GM18858 (cell line): ENCODE results near the gene RFFL.
"Not testable (repeated sequence)": the region's sequence is repeated elsewhere in the genome, so short reads cannot be mapped to it uniquely, and the experiment has no call there.

Source experiments
- ATAC-seq: cut with Tn5 transposase; IDR thresholded peaks from one replicate; pipeline ENCODE4 v1.9.1; 2021; ENCODE audit not compliant: unreplicated experiment

The RFFL gene

DNA sequence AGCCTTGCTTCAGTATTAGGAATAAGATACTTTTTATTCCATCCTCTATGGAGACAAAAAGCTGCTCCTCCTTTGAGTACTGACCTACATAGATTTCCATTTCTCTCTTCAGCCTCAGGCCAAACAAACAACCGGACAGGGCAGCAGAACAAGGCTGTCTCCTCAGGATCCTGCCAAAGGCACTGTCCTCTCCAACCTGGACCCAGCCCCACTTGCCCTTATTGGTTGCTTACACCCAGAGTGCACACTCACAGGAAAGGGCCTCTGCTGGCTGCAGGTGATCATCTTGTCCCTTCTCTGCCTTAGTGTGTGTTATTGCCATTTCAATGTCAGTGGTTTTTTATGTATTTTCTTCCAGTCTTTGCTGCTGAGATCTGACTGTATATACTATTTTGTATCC lies 56.5 kb downstream of the RFFL start:
- no peak for ATAC-seq

DNA sequence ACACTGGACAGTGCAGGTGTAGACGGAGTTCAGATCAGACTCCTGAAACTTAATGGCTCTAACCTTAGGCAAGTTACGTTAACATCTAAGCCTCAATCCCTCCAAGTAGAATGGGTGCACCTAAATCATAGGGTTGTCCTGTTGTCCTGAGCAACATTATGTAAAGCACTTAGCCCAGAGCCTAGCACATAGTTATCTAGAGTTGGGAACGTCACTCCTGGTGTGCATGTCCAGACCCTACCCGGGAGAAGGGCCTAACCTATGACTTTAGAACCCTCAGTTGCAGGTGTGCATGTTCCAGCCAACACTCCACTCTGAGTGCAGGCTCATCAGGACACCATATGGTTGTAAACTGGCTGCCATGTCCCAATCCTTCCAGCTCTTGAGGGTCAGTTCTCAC lies 57.2 kb downstream of the RFFL start:
- ATAC-seq = no peak

DNA sequence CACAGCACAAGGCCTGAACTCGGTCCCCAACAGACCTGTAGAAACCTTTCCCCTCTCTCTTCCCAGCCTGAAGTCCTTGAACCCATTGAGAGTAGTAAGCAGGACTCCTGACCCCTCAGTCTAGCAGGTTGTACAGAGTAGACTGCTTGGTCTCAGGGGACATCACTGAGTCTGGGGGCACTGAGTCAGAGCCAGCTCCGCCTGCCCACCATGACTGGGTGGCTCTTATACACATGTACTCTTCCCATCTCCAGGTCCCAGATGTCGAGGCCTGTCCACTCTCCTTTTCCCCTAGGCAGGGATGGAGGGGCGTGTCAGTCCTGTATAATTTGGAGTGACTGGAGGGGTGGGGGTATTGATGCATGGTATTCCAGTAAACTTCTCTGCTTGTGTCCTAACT lies 59.7 kb downstream of the RFFL start:
- no peak for ATAC-seq

GRCh38 chr17:35002876-35003551 lies 60.5 kb downstream of the RFFL start:
- no peak for ATAC-seq

DNA sequence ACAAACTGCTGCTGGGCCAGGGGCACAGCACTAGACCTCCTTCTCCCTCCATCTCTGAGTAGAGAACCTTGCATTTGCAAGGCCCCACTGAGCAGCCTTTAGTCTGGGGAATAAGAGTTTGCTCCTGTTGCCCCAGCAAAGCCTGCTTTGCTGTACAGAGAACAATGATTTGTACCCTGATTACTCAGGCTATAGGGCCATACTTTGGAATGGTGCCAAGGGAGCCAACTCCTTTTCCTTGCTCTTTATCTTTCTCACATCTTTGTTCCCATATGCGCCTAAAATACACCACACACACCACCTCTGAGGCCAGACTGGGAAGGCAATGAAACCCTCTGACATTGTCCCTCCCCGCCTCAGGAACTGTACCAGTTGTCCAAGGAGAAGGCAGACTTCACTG lies 62.0 kb downstream of the RFFL start:
- no peak for ATAC-seq

DNA sequence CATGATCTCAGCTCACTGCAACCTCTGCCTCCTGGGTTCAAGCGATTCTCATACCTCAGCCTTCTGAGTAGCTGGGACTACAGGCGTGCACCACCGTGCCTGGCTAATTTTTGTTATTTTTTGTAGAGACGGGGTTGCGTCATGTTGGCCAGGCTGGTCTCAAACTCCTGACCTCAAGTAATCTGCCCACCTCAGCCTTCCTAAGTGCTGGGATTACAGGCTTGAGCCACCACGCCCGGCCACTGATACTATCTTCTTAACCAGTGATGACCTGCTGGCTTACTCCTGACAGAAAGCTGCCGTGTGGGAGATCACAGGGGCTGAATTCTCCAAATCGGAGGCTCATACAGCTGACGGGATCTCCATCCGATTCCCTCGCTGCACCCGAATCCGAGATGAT lies 62.5 kb downstream of the RFFL start:
- not testable (repeated sequence) for ATAC-seq

- no peak for ATAC-seq
These were observed 64.1 kb downstream of the RFFL start for GRCh38 chr17:34999456-34999855.

GRCh38 chr17:34998205-34998604 lies 65.3 kb downstream of the RFFL start:
- no peak for ATAC-seq

DNA sequence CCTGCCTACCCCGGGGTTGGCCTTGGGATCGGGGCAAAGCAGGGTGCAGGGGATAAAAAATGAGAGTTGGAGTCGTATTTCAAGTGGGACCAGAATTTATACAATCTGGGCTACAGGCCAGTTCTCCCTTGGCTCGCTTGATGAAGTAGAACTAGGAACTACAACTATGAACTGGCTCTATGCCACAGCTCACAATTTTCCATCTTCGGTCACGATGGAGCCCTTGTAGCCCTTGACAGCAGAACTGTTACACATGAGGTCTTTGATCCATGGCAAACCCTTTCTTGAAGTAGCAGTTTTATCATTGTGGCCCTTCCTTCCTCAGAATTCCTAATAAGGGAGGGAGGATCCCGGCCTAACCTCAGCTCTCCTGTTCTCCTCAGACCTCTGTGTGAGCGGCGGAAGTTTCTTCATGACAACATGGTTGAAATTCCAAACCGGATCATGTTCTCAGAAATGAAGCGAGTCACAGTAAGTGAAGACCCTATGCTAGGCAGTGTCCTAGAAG lies 66.1 kb downstream of the RFFL start:
- no peak for ATAC-seq

DNA sequence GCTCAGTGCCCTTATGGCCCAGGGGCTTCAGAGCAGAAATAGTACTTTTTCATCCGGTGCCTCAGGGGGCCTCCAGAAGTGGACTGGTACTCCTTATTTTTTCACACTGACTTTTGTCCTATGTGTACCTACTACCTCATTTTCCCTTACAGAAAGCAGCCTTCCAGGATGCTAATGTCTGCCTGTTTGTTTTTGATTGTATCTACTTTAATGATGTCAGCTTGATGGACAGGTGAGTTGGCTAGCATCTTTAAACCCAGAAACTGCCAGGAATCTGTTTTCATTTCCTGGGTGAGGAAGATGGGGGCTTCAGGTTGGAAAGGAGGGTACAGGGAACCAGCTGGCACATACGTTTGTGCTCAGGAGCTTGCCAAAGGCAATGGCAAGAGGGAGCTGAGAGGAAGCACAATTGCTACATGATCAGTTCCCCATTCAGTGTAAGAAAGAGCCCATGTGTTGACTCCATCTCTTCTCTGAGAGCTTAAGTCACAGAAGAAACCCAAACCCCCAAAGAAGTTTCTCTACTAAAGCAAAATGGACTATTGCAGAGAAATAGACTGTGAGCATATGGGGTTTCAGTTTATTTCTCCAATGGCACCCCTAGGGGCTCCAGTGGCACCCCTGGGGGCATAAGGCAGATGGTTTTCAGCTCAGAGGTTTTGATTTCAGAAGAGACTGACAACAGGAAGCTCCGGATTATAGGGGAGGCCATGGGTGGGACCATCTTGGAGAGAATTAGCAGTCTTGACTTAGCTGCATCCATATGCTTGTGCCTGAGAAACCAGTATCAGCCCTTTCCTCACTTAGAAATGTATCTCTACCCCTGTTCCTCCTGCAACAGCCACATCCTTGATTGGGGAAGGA lies 66.9 kb downstream of the RFFL start:
- ATAC-seq = no peak

DNA sequence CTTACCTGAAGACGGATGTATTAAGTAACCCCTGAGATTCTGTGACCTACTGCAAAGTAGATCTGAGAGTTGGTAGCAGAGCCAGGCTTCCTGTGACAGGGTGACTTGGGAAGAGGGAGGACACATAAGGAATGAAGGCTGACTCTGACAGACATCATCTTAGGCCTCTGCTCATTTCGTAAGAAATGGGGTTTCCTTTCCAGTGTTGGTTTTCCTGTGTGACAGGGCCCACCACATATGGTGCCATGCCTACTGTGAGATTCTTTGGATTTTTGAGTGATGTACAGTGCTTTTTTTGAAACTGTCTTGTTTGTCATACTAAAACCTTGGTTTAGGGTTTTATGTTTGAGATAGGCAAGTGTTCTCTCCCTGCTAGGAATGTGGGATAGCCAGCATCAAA lies 70.5 kb downstream of the RFFL start:
- ATAC-seq = no peak

- ATAC-seq = no peak
These were observed 71.9 kb downstream of the RFFL start for GRCh38 chr17:34991606-34992005.

- ATAC-seq = no peak
These were observed 72.6 kb downstream of the RFFL start for GRCh38 chr17:34990921-34991365.

- no peak for ATAC-seq
These were observed 74.0 kb downstream of the RFFL start for GRCh38 chr17:34989473-34989872.

- ATAC-seq = no peak
These were observed 74.9 kb downstream of the RFFL start for GRCh38 chr17:34988644-34989043.

DNA sequence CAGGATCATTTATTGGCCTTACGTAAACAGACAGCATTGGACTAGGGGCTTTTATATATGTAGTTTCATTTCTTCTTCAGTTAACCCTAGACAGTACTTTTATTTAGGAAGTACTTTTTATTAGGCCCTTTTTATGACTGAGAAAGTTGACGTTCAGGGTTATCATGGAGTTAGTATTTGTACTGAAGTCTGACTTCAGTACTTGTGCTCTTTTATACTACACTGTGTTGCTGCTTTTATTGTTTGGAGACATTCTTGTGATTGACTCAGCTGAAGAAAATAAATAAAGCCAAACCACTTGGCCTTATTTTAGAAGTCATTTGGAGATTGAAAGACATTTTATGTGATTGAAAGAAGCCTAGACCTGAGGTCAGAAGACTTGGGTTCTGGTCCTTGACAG lies 76.3 kb downstream of the RFFL start:
- no peak for ATAC-seq

DNA sequence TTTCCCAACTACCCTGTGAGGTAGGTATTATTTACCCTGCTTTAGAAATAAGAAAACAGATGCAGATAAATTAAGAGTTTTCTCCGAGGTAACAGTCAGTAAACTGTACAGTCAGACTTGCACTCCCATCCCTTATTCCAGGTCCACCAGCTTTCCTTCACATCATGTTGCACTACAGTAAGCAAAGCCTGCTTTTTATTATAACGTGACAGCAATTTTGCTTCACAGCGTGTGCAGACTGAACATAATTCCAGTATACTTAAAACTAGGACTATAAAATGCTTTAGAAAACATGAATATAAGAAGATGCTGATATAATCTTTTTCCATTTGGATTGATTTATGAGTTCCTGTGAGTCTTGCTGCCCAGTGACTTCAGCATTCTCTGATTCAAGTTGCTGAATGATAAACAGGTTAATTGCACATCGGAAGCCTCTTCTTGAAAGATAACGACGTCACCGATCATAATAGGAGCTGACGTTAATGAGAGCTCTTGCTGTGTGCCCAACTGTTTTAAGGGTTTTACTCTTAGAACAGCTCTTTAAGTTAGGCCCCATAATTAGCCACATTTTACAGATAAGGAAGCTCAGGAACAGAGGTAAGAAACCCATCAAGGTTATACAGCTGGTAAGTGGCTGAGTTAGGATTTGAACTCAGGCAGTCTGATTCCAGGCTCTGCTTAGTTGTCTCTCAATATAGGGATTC lies 81.8 kb downstream of the RFFL start:
- ATAC-seq = no peak

- peak; percentile 42 for ATAC-seq
These were observed 82.6 kb downstream of the RFFL start for GRCh38 chr17:34980681-34981537.

DNA sequence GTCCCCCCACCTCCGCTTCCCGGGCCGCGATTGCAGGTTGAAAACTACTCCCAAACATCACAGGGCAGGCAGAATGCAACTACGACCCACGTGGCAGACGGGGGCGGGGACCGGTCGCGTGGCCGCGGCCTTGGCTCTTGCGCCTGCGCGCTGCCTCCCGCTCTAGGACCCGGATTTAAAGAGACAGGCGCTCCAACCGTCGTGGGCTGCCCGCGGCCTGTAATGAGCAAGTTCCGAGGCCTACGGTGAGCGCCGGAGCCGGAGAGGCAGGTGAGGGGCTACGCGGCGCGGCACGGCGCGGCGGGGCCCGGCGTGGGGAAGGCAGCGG lies 83.2 kb downstream of the RFFL start, which contains the start of gene LIG3:
Gene LIG3 (plus strand): TSS at position 160 of the 328 bp plus-strand sequence. CDS start 2,494 bp downstream, outside the sequence.
- ATAC-seq = peak; percentile 72

GRCh38 chr17:34979650-34980352 lies 83.7 kb downstream of the RFFL start:
- ATAC-seq = no peak
